ENCODE data around the gene BIRC6.
A peak's percentile ranks its signal among the peaks of the same experiment; 100 is the strongest.
"Not testable (repeated sequence)": the region's sequence is repeated elsewhere in the genome, so short reads cannot be mapped to it uniquely, and the experiment has no call there.

The BIRC6 gene

GRCh38 chr2:32624812-32625211 is 268.0 kb downstream of the BIRC6 start:
- no peak for DNase-seq

- no peak for DNase-seq
These were observed 269.9 kb downstream of the BIRC6 start for GRCh38 chr2:32626639-32627221.

GRCh38 chr2:32627441-32627813 is 270.6 kb downstream of the BIRC6 start:
- peak in 1 of 2 donors; percentile 33 for DNase-seq

DNA sequence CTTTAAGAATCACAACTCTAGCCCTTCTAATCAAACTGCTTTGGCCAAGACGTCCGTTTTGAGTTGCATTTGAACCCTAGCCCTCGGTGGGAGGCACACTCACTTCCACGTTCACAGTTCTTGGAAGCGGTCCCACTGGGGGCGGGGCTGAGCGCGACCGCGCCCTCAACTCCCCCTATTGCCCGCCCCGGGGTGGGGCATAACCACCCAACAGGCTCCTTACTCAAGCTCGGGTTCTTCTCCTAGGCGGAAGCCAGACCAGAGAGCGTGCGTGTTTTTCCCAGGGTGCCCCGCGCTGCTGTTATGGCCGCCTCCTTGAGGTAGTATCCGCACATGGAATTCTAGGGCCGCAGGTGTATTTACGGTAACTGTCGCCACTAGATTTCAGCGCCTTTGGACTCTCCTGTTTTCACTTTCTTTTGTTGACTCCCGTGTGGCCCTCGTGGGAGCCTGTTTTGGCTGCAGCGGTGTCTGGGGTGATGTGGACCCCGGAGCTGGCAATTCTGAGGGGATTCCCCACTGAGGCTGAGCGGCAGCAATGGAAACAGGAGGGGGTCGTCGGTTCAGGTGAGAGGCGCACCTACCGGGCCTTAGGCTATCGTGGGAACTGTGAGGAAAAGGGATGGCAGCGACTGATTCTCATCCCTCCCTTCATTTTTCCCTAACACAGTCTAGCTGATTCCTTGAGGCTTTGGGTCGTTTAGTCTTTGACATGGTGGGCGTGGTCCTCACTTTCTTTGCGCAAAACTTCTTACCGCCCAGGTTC is 271.2 kb downstream of the BIRC6 start, which contains the start of gene TTC27:
TTC27 (plus strand) TSS at position 237 of the 766 bp plus-strand sequence; CDS start at position 480, 243 bp downstream.
- peak; percentile 77 to 94 for DNase-seq

GRCh38 chr2:32632089-32632488 is 275.3 kb downstream of the BIRC6 start:
- no peak for DNase-seq

- no peak for DNase-seq
These were observed 276.2 kb downstream of the BIRC6 start for GRCh38 chr2:32633040-32633439.

DNA sequence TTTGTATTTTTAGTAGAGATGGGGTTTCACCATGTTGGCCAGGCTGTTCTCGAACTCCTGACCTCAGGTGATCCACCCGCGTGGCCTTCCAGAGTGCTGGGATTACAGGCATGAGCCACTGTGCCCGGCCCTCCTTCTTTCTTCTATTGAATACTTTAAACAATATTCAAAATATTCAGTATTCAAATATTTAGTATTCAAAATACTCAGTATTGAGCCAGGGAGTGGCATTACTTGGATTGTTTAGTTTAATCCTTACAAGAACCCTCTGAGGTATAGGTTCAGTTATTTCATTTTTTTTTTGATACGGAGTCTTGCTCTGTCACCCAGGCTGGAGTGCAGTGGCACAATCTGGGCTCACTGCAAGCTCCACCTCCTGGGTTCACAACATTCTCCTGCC is 281.7 kb downstream of the BIRC6 start:
- not testable (repeated sequence) for DNase-seq

DNA sequence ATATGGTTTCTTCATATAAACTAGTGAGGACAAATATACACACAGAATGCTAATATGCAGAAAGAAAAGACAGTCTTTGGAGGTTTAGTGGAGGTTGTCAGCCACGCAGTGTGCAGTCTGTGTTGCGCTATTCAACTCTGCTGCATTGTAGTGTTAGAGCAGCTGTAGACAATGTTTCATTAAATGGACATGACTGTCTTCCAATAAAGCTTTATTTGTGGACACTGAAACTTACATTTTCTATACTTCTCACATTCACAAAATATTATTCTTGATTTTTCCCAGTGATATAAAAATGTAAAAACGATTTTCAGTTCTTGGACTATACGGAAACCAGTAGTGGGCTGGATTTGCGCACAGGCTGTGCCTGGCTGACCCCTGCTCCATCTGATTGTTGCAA is 284.4 kb downstream of the BIRC6 start:
- no peak for DNase-seq

GRCh38 chr2:32647180-32647651 is 290.4 kb downstream of the BIRC6 start:
- no peak for DNase-seq

DNA sequence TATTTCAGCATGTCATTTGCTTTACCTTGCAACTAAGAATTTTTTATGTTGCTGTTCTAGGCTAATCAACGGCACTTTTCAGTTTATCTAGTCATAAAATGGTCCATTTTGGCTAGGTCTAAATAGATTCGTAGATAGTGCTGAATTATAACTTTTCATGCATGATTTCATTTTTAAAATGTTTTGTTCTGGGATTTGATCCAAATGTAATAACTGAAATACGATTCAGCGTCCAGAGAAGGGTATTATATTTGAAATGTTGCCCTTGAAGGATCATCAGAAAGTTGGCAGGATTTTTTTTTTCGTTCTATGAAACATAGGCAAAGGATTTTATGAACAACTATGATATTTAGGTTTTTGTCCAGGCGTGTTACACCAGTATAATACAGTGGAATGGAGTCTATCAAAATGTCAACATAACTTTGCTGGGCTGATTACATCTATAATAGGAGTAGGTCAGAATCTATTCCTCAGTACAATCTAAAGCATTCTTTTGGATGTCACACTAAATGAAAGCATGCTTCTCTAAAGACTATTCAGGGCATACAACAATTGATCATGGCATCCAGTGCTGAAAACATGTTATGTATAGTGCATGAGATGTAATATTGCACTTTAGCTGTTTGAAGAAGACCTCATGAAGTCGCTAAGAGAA is 295.9 kb downstream of the BIRC6 start:
- DNase-seq = no peak

DNA sequence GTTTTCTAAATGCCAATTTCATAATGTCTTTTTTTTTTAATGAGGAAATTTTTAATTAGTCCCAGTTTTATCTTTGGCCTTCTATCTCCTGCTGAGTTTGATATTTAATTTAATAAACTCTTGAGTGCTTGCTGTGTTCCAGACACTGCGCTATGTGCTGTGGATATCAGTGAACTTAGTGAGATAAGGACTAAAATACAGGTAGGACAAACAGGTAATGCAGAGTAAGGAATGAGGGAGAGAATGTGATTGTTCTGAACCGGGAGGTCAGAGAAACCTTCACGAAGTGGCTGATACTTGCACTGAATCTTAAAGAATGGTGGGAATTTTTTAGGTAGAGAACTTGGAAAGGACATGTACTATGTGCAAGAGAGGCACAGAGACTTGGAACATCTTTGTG is 299.2 kb downstream of the BIRC6 start:
- no peak for DNase-seq

- no peak for DNase-seq
These were observed 307.0 kb downstream of the BIRC6 start for GRCh38 chr2:32663864-32664263.

- no peak for DNase-seq
These were observed 309.9 kb downstream of the BIRC6 start for GRCh38 chr2:32666704-32667103.

GRCh38 chr2:32668254-32668653 is 311.4 kb downstream of the BIRC6 start:
- DNase-seq = no peak
